Gastrocnemius medialis (tissue), 4 donors: ENCODE data around the gene KIF3A. TPM values are rescaled to one million over a fixed set of nuclear protein-coding genes. Genes with fewer than 3 reads are reported as not detected.

Source experiments
- ATAC-seq, 2 donors: fragments of 150-250 bp; one replicate each; pipeline ENCODE4 v1.9.1; 2016
- DNase-seq, 2 donors: peaks; one replicate each; pipeline ENCODE4 v3.0.0-alpha.2; 2019
- H3K27ac ChIP-seq, 4 donors: fragments of 200-600 bp; sonication (generic); 1 replicate in 1 of 4; 2 replicates in 3 of 4; pipeline ENCODE4 v1.5.1; 2016 to 2018; ENCODE audit warnings: mild to moderate bottlenecking in 2 of 4, moderate library complexity in 1 of 4
- H3K27me3 ChIP-seq, 3 donors: fragments of 200-600 bp; sonication (generic) in 2 of 3; 1 replicate in 1 of 3; 2 replicates in 2 of 3; pipeline versions ENCODE4 v1.5.1 to v1.6.0; 2016 to 2019; ENCODE audit warnings: mild to moderate bottlenecking in 1 of 3, moderate library complexity in 1 of 3
- H3K36me3 ChIP-seq, 2 donors: fragments of 200-600 bp; sonication (generic) in 1 of 2; one replicate each; pipeline ENCODE4 v1.5.1; 2017 to 2018
- H3K4me1 ChIP-seq, 2 donors: fragments of 200-600 bp; sonication (generic) in 1 of 2; one replicate each; pipeline ENCODE4 v1.5.1; 2016 to 2017; ENCODE audit warnings: mild to moderate bottlenecking in 2 of 2
- H3K4me3 ChIP-seq, 4 donors: fragments of 200-600 bp; sonication (generic) in 3 of 4; 1 replicate in 1 of 4; 2 replicates in 3 of 4; pipeline ENCODE4 v1.5.1; 2016 to 2019; ENCODE audit warnings: mild to moderate bottlenecking in 2 of 4
- H3K9me3 ChIP-seq, 3 donors: fragments of 200-600 bp; sonication (generic) in 2 of 3; 1 replicate in 1 of 3; 2 replicates in 2 of 3; pipeline ENCODE4 v1.5.1; 2016 to 2019
- CTCF ChIP-seq, 5 experiments: fragments of 450-650 bp in 3 of 5; fragments of 200-600 bp in 2 of 5; sonication (generic) in 2 of 5; IDR thresholded peaks in 4 of 5; conservative IDR thresholded peaks in 1 of 5; 1 replicate in 4 of 5; 2 replicates in 1 of 5; pipeline ENCODE4 v1.5.1; 2016 to 2019; ENCODE audit warnings: antibody characterized with exemption in 5 of 5, mild to moderate bottlenecking in 3 of 5, moderate library complexity in 3 of 5
- POLR2A ChIP-seq, 2 donors: fragments of 450-650 bp; IDR thresholded peaks; one replicate each; pipeline ENCODE4 v1.6.1; 2017; ENCODE audit warnings: antibody characterized with exemption in 2 of 2, mild to moderate bottlenecking in 2 of 2, moderate library complexity in 2 of 2
- in situ Hi-C, 4 donors: fragments of 200-750 bp; cut with MboI; loops; one replicate each; pipeline versions ENCODE4 v1.15.0 to v1.8.0; 2017; ENCODE audit warnings: low sequenced_read_pairs in 4 of 4
- intact Hi-C: fragments of 100-400 bp; cut with DNase I; formaldehyde crosslinking; loops from one replicate; pipeline ENCODE4 v1.15.1; 2023; ENCODE audit warnings: low total_unique reads
- total RNA-seq, 4 donors: library from RNA; depleted of rRNA; stranded (reverse); fragments of >200 nt; gene quantifications; one replicate each; pipeline versions ENCODE4 v1.1.0 to v1.2.3, GENCODE V29; 2016

Gene KIF3A
- total RNA-seq, 4 donors from 2014 or later, result 2.5 to 4.2 (median 3.4) TPM

GRCh38 chr5:132782101-132782500 lies 44.8 kb upstream of the KIF3A start:
- DNase-seq (no peak), ATAC-seq (no peak)
- TF ChIP-seq CTCF (IDR thresholded peaks at IDR 0.05 in 4 of 5, conservative IDR thresholded peaks at IDR 0.05 in 1 of 5), result no peak
- no peak for TF ChIP-seq POLR2A (IDR thresholded peaks at IDR 0.05)
- no peaks in the 10 kb centered on the region for H3K36me3 ChIP-seq
- in situ Hi-C loops (no loop called here), intact Hi-C loops (no loop called here)
- H3K9me3 ChIP-seq, result no peaks in the 10 kb centered on the region
- H3K27ac ChIP-seq, result no peak overlapping the region
- H3K27me3 ChIP-seq, result peaks cover 0 to 7% (median 2%) of the 10 kb centered on the region in 3 donors
- no peak overlapping the region for H3K4me3 ChIP-seq
- H3K4me1 ChIP-seq, result peaks cover 3 to 7% of the 10 kb centered on the region in 2 donors

GRCh38 chr5:132781029-132781428 lies 43.7 kb upstream of the KIF3A start:
- no peaks in the 10 kb centered on the region for H3K36me3 ChIP-seq
- no peak overlapping the region for H3K27ac ChIP-seq
- in situ Hi-C loops (no loop called here), intact Hi-C loops (no loop called here)
- ATAC-seq (no peak), DNase-seq (no peak)
- peaks cover 0 to 7% (median 2%) of the 10 kb centered on the region in 3 donors for H3K27me3 ChIP-seq
- H3K4me3 ChIP-seq, result no peak overlapping the region
- TF ChIP-seq POLR2A (IDR thresholded peaks at IDR 0.05) (no peak), CTCF (IDR thresholded peaks at IDR 0.05 in 4 of 5, conservative IDR thresholded peaks at IDR 0.05 in 1 of 5) (no peak)
- H3K4me1 ChIP-seq, result peaks cover 3 to 7% of the 10 kb centered on the region in 2 donors
- no peaks in the 10 kb centered on the region for H3K9me3 ChIP-seq

GRCh38 chr5:132780577-132780976 lies 43.2 kb upstream of the KIF3A start:
- TF ChIP-seq POLR2A (IDR thresholded peaks at IDR 0.05) (no peak), CTCF (IDR thresholded peaks at IDR 0.05 in 4 of 5, conservative IDR thresholded peaks at IDR 0.05 in 1 of 5) (no peak)
- peaks cover 0 to 7% (median 2%) of the 10 kb centered on the region in 3 donors for H3K27me3 ChIP-seq
- DNase-seq, result no peak
- ATAC-seq, result no peak
- H3K4me1 ChIP-seq, result peaks cover 3 to 7% of the 10 kb centered on the region in 2 donors
- H3K27ac ChIP-seq, result no peak overlapping the region
- no peak overlapping the region for H3K4me3 ChIP-seq
- intact Hi-C loops, result no loop called here
- H3K36me3 ChIP-seq, result no peaks in the 10 kb centered on the region
- no peaks in the 10 kb centered on the region for H3K9me3 ChIP-seq
- in situ Hi-C loops, result no loop called here

- H3K27me3 ChIP-seq, result peaks cover 0 to 7% (median 2%) of the 10 kb centered on the region in 3 donors
- no peak for DNase-seq
- no peak for ATAC-seq
- H3K4me1 ChIP-seq, result peaks cover 3 to 13% of the 10 kb centered on the region in 2 donors
- H3K27ac ChIP-seq, result no peak overlapping the region
- intact Hi-C loops (loop anchor here (5.0 kb wide), 1 partner anchor 43 kb away; the partner anchor contains the start of gene KIF3A), in situ Hi-C loops (no loop called here)
- no peaks in the 10 kb centered on the region for H3K9me3 ChIP-seq
- H3K4me3 ChIP-seq, result no peak overlapping the region
- TF ChIP-seq POLR2A (IDR thresholded peaks at IDR 0.05) (no peak), CTCF (IDR thresholded peaks at IDR 0.05 in 4 of 5, conservative IDR thresholded peaks at IDR 0.05 in 1 of 5) (no peak)
- H3K36me3 ChIP-seq, result no peaks in the 10 kb centered on the region
These were observed 42.6 kb upstream of the KIF3A start for GRCh38 chr5:132779961-132780360.

- in situ Hi-C loops, result no loop called here
- H3K36me3 ChIP-seq, result no peaks in the 10 kb centered on the region
These were observed 41.5 kb upstream of the KIF3A start for GRCh38 chr5:132778856-132779255.

More at GRCh38 chr5:132778856-132779255, 41.5 kb upstream of the KIF3A start:
- no peak for ATAC-seq
- Histone ChIP-seq H3K27me3 (peaks cover 0 to 7% (median 2%) of the 10 kb centered on the region in 3 donors), H3K4me3 (no peak overlapping the region), H3K27ac (no peak overlapping the region), H3K4me1 (peaks cover 3 to 13% of the 10 kb centered on the region in 2 donors), H3K9me3 (no peaks in the 10 kb centered on the region)
- no peak for DNase-seq
- TF ChIP-seq CTCF (IDR thresholded peaks at IDR 0.05 in 4 of 5, conservative IDR thresholded peaks at IDR 0.05 in 1 of 5) (no peak), POLR2A (IDR thresholded peaks at IDR 0.05) (no peak)
- intact Hi-C loops, result loop anchor here (5.0 kb wide), 1 partner anchor 42 kb away; the partner anchor contains the start of gene KIF3A
